GM10847 (cell line): ENCODE results near the gene WBP1L.

Experiments used
- POLR2A ChIP-seq: IDR thresholded peaks from 2 replicates; pipeline ENCODE4 v1.6.1; 2011; ENCODE audit not compliant: insufficient read length; ENCODE audit errors: extremely low read depth

The WBP1L gene

DNA sequence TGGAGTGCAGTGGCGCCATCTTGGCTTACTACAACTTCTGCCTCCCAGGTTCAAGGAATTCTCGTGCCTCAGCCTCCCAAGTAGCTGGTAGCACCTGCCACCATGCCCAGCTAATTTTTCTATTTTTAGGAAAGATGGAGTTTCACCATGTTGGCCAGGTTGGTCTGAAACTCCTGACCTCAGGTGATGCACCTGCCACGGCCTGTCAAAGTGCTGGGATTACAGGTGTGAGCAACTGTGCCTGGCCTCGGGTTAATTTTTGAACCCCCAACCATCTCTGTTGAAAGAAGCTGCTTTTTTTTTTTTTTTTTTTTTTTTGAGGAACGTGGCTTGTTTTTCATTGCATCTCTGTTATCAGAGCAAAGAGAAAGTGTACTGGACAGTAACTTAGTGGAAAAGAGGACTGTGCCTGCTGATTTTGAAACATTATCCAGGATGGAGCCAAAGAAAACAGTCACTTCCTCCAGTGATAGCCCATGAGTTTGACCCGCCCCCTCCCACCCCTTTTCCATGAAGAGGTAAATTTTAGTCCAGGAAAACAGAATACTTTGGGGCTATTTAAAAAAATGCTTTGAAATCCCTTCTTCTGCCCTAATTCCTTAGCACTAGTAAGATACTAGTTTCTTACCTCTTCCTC is 38.3 kb downstream of the WBP1L start:
- no peak for TF ChIP-seq POLR2A

DNA sequence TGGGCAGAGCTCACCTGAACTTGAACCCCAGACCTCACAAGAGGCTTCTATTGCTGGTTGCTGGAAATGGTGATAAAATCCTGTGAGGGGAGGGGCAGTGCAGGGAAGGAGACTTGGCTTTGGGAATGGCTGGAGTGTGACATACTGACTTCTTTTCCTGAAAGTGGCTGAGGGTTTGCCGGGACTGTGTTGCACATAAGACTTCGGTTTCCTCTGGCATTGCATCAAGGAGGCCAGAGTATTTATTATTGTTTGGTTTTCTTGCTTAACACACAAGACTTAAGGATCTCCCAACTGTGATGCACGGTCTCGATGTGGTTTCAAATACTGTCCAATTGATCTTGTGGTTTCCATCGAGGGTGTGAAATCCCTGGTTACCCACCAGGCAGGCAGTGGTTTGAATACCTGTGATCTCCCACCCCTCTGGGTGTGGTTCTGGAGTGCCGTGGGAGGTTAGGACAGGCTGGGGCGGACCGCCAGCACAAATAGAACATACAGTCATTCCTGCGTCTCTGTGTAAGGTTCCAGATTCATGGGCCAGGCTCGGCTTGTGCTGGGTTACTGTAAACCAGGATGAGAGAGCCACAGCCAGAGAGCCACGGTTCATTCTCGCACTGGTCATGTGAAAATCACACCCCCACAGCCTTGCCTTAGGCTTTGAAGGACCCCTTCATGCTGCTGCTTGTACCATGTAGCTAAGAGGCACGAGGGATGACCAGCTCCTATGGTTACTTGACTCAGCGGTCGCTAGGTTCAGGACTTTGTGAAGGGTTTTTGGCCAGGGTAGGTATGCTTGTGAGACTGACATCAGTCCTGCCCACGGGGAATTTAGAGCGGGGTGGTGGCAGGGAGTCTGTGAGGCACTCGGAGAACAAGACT is 39.2 kb downstream of the WBP1L start:
- TF ChIP-seq POLR2A = no peak

DNA sequence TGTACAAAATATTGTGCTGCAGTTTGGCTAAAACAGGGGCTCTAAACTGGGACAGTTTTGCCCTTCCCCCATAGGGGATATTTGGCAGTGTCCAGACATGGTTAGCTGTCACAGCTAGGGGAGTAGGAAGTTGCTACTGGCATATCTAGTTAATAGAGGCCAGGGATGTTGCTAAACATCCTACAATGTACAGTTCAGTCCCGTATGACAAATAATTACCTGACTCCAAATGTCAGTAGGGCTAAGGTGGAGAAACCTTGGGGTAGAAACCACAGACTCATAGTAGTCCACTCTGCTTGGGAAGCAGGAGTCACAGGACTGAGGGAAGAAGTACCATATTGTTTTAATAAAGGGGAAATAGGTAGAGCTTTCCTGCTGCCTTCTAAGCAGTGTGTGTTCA is 39.8 kb downstream of the WBP1L start:
- no peak for TF ChIP-seq POLR2A

DNA sequence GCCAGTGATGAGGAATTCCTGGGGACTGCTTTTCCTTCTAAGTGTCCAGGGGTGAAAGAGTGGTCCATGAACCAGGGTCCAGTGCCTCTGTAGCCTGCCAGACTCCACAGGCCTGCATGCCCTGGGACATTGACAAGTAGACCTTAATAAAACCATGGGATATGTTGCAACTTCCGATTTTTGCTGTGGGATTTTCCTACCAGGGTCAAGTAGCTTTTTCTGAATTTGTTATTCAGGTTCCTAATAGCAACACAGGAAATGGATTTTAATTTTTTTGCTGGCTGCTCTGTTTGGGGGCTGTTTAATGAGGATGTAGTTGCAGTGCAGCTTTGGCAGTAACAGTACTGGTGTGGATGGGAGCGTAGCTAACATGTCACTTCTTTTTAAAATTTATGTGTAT is 42.1 kb downstream of the WBP1L start:
- no peak for TF ChIP-seq POLR2A

DNA sequence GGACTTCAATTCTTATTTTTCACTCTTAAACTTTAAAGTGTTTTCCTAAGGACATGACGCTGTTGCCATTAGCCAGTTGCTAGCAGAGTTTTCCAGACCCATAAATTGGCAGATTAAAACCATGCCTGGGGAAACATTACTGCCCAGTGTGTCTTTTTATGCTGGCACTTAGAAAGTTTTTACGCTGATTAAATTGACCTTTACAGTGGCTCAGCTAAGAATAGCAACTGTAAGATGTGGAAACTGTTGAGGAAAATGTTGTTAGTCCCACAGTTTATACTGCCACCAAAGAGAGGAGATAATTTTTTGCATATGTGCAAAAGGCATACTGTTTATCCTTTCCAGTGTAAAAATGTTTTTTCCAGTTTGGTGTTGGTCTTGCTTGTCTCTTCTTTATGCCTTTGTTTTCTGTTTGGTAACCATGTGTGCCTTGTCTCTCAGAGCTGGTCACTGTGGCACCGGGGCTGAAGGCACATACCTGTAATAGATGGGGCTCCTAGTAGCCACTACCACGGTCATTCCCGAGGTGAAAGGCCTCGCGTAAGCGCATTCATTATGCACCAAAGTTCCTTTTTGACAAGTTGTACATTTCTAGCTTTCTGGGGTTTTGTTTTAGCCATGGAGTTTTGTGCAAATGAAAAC is 48.1 kb downstream of the WBP1L start:
- no peak for TF ChIP-seq POLR2A

DNA sequence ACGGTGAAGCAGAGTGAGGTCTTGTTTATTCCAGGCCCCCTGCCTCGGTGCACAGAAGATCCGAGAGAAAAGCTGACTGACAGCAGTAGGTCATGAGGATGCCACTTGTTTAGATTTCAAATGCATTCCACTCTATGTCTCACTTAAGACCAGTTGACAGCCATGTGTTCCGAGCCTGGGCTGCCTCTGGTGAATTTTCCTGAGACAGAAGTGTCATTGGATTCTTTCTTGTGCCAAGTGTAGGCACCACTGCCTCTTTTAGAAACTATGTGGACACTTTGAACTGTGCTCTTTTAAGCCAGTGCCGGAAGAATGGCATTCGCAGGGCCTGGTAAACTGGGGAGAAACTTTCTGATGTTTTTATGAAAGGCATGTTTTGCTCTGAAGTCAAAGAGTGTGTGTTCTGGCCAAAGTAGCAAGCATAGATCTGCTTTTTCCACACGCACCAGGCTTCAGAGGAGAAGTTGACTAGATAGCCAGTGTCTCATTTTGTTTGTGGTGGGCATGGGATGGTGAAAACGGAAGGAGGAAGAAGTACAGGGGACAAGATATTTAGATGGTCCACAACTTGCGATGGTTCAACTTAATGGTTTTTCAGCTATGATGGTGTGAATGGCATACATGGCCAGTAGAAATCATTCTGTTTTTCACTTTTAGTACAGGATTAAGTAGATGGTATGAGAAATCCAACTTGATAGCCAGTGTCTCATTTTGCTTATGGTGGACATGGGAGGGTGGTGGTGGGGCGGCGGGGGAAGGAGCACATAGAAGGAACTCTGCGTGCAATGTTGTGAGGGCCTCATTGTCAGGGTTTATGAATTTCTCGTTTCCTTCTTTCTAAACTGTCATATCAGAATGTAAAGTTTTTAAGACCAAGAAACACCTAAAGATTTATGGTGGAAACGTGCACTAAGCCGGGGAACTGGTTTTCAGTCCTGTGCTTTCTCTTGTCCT is 52.0 kb downstream of the WBP1L start:
- no peak for TF ChIP-seq POLR2A

DNA sequence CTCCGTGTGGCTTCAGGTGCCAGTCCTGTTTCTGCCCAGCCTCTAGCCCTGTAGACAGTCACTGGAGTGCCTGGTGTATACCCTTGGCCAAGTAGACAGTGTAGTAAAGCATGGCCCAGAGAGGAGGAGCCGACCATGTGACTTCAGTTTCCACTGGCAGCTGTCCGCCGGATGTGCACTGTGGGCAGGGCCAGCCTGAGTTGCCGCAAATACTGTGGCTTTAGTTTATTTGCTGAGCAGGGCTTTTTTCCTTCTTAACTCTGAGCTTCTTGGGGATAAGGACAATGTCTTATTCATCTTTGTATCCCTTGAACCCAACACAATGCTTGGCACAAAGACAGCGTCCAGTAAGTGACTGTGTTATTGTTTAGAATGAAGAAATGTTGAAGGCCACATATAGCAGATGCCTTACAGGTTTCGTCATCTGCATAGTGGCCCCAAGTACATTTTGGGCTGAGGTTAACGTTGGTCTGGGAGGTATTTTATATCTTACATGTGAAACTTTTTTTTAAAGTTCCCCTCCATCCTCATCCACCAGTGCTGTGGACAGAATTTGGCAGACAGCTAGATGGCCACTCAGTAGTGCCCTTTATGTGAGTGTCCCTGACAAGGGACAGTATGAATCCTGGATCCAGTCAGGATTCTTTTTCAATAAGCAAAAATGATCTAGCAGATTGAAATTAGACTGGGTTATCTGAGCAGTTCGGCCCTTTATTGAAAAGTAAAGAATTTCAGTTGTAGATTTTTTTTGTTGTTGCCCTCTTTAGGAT is 52.8 kb downstream of the WBP1L start:
- peak; percentile 21 for TF ChIP-seq POLR2A

DNA sequence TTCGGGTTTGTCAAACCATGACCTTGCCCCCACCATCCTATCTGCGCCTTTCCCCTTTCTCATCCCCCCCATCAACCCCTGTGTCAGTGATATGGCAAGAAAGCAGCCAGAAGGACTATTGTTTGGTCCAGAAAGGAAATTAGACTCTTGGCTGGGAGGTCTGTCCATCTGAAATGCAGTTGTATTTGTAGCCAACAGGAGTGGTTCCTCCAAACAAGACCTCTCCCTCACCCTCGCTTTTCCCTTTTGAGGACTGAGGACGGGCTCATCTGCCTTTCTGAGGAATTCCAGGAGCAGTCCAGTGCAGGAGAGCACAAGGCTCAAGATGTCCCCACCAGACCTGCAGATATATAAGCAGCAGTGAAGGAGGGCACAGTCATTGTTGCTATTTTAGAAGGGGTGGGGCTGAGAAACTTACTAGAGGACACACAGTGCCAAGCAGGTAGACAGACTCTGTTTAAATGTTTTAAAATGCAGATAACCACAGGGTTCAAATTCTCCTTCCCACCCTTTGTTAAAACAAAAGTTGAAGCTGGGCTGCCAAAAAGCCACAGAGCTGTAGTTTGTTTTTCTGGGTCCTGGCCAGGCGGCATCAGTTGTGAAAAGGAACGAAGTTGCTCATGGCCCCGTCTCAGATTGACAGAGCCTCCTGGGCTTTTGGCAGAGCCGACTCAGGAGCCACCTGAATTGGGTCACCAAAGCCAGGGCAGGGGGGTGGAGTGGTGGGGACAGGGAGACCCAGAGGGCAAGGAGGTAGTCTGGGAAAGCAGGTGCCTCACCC is 56.1 kb downstream of the WBP1L start:
- TF ChIP-seq POLR2A = no peak

DNA sequence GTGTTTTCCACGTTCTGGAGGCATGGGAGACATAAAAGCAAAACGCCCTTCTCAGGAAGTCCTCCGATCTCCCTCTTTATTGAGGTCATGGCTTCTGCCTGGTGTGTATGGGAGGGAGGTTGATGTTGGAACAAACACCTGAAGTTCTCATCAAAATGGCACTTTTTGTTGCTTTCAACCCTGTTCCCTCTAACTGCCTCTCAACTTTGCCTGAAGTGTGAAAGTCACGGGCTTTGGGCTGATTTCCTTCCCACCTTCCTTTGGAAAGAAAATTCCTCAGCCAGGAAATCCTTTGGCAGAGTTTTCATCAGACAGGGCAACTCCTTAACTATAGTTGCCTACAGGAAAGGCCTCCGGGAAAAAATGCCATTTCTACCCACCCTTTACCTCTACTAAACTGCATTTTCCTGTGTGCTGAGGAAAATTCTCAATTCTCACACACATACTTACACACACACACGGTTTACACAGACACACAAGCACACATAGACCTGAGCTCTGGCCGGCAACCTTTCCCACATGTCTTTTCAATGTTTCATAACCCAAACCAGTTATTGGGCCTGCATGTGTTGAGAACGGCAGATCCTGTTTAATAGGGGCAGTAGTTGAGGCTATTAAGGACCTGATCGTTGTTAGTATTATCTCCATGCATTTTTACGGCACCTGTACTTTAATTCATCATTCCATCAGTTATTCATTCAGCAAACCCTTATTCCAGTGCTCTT is 57.0 kb downstream of the WBP1L start:
- TF ChIP-seq POLR2A = no peak

DNA sequence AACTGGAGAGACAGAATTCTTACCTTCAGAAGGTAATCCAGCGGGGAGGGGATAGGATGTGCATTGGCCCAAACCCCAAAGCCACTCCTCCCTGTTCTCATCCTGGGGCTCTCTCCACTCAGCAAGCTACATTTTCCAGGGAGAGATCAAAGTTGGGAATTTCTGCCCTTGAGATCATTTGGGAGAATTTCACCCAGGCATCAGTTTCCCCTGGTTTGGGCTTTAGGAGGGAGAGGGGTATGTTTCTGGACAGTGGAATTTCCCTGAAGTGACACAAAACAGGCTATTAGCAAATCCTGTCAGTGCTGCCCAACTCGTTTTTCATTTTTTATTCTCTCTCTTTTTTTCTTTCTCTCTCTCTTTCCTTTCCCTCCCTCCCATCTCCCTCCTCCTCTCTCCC is 57.7 kb downstream of the WBP1L start:
- no peak for TF ChIP-seq POLR2A

DNA sequence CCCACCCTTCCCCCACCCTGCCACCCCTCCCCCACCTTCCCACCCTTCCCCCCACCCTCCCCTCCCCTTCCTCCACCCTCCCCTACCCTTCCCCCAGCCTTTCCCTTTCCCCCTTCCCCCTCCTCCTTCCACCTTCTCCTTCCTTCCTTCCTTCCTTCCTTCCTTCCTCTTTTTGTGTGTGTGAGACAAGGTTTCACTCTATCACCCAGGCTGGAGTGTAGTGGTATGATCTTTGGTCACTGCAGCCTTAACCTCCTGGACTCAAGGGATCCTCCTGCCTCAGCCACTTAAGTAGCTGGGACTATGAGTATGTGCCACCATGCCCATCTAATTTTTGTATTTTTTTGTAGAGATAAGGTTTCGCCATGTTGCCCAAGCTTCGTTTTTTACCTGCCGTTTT is 58.2 kb downstream of the WBP1L start:
- TF ChIP-seq POLR2A = no peak

DNA sequence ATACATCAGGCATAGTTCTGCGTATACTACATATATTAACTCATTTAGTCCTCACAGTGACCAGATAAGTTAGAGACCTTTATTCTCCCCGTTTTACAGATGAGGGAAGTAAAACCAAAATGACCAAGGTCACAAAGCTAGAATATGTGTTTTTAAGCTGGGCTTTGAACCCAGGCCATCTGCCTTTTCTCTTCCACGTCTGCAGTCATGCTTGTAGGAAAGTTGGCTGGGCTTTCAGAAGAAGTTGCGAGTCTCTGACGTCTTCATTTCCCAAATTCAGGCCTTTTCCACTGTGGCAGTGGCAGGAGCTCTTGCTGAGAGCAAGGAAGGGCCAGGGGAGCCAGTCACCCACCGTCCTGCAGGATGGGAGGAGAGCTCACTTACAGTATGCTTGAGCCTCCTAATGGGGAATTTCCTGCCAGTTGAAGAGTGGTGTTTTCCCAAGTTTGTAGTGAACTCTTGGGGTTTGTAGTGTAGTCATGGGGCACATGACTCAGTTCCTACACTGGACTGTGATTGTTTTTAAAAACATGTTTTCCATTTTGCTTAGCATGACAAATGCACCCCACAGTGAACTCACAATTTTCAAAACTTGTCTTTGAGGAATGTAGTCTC is 59.3 kb downstream of the WBP1L start:
- no peak for TF ChIP-seq POLR2A

DNA sequence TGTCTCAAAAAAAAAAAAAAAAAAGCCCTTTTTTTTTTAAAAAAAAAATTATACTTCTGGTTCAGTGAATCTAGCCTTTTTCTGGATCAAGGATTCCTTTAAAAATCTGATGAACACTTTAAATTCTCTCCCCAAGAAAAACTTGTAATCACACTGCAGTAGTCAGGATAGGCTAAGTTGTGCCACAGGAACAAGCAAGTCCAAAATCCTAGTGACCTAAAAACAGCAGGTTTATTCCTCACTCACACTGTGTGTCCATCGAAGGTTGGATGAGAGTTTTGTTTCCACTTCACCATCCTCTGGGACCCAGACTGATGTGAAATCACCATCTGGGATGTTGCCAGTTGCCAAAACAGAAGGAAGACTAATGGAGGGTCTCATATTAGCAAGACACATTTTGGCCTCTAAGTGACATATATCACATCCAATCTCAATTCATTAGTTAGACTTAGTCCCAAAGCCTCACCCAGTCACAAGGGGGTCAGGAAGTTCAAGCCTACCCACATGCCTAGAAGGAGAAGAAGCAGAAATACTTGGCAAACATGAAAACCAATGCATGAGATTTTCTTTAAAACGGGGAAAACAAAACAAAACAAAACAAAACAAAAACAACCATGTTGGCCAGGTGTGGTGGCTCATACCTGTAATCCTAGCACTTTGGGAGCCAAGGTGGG is 60.8 kb downstream of the WBP1L start:
- TF ChIP-seq POLR2A = no peak
